Prostate gland (tissue), 2 donors: Measurements from ENCODE around the gene BIRC2.

ENCODE experiments used
- CTCF ChIP-seq, 4 experiments: fragments of 200-600 bp in 2 of 4; fragments of 450-650 bp in 2 of 4; sonication (generic) in 2 of 4; IDR thresholded peaks; 1 replicate in 3 of 4; 2 replicates in 1 of 4; pipeline ENCODE4 v1.5.1; 2016 to 2019; ENCODE audit warnings: antibody characterized with exemption in 4 of 4, mild to moderate bottlenecking in 2 of 4, moderate library complexity in 2 of 4
- POLR2A ChIP-seq: fragments of 450-650 bp; IDR thresholded peaks from one replicate; pipeline ENCODE4 v1.6.1; 2016; ENCODE audit warnings: antibody characterized with exemption, mild to moderate bottlenecking
- POLR2AphosphoS5 ChIP-seq: sonication (generic); formaldehyde crosslinking; IDR thresholded peaks from one replicate; pipeline ENCODE4 v1.6.1; 2017; ENCODE audit warnings: antibody characterized with exemption

- TF ChIP-seq POLR2A = no peak
- TF ChIP-seq CTCF (IDR thresholded peaks at IDR 0.05) = no peak
- TF ChIP-seq POLR2AphosphoS5 = no peak
These were observed 28.5 kb upstream of the BIRC2 start for GRCh38 chr11:102318469-102318868.
